Ishikawa (cell line): ENCODE measurements around the gene KDM7A.

Source experiments
- CEBPB ChIP-seq: IDR thresholded peaks from 2 replicates; pipeline ENCODE4 v1.6.1; 2012
- CREB1 ChIP-seq: IDR thresholded peaks from 2 replicates; pipeline ENCODE4 v1.6.1; 2012; ENCODE audit warnings: low read depth
- EGR1 ChIP-seq: IDR thresholded peaks from 2 replicates; pipeline ENCODE4 v1.6.1; 2012
- EP300 ChIP-seq: IDR thresholded peaks from 2 replicates; pipeline ENCODE4 v1.6.1; 2012; ENCODE audit warnings: borderline replicate concordance
- FOXM1 ChIP-seq: IDR thresholded peaks from 2 replicates; pipeline ENCODE4 v1.6.1; 2012; ENCODE audit warnings: low read depth, borderline replicate concordance
- NFIC ChIP-seq: IDR thresholded peaks from 2 replicates; pipeline ENCODE4 v1.6.1; 2012
- RAD21 ChIP-seq: IDR thresholded peaks from 2 replicates; pipeline ENCODE4 v1.6.1; 2012; ENCODE audit warnings: low read depth
- TAF1 ChIP-seq: IDR thresholded peaks from 2 replicates; pipeline ENCODE4 v1.6.1; 2012; ENCODE audit warnings: low read depth, mild to moderate bottlenecking
- TCF12 ChIP-seq: IDR thresholded peaks from 2 replicates; pipeline ENCODE4 v1.6.1; 2012; ENCODE audit warnings: low read depth
- TEAD4 ChIP-seq: IDR thresholded peaks from 2 replicates; pipeline ENCODE4 v1.6.1; 2012
- YY1 ChIP-seq: IDR thresholded peaks from 2 replicates; pipeline ENCODE4 v1.6.1; 2012; ENCODE audit warnings: low read depth
- ZBTB7A ChIP-seq: IDR thresholded peaks from 2 replicates; pipeline ENCODE4 v1.6.1; 2012; ENCODE audit warnings: low read depth
- TF ChIP-seq, protein P1 (sequence below): IDR thresholded peaks from 2 replicates; pipeline ENCODE4 v1.6.1; 2012; ENCODE audit warnings: low read depth, mild to moderate bottlenecking
- TF ChIP-seq, protein P2 (sequence below): IDR thresholded peaks from 2 replicates; pipeline ENCODE4 v1.6.1; 2012
- TF ChIP-seq, protein P3 (sequence below): IDR thresholded peaks from 2 replicates; pipeline ENCODE4 v1.6.1; 2012

Gene KDM7A

DNA sequence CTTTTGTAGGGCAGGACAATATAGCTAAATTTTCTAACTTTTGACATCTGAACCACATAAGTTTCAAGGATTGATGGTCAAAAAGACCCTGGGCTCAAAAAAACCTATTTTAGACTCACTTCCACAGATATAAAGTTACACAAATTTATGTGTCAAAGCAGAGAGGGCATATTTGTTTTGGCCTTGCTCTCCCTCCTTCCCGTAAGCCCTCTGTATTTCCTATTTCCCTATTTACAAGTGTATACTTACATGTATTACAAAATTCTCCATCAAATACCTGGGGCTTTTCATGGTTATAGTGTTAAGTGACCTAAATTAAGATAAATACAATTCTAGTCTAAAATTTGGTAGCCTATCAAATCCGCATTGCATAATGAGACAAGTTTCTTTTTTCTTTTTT, 2.6 kb downstream of the KDM7A start:
- TF ChIP-seq, protein P1, sequence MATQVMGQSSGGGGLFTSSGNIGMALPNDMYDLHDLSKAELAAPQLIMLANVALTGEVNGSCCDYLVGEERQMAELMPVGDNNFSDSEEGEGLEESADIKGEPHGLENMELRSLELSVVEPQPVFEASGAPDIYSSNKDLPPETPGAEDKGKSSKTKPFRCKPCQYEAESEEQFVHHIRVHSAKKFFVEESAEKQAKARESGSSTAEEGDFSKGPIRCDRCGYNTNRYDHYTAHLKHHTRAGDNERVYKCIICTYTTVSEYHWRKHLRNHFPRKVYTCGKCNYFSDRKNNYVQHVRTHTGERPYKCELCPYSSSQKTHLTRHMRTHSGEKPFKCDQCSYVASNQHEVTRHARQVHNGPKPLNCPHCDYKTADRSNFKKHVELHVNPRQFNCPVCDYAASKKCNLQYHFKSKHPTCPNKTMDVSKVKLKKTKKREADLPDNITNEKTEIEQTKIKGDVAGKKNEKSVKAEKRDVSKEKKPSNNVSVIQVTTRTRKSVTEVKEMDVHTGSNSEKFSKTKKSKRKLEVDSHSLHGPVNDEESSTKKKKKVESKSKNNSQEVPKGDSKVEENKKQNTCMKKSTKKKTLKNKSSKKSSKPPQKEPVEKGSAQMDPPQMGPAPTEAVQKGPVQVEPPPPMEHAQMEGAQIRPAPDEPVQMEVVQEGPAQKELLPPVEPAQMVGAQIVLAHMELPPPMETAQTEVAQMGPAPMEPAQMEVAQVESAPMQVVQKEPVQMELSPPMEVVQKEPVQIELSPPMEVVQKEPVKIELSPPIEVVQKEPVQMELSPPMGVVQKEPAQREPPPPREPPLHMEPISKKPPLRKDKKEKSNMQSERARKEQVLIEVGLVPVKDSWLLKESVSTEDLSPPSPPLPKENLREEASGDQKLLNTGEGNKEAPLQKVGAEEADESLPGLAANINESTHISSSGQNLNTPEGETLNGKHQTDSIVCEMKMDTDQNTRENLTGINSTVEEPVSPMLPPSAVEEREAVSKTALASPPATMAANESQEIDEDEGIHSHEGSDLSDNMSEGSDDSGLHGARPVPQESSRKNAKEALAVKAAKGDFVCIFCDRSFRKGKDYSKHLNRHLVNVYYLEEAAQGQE: no peak
- TF ChIP-seq YY1 (no peak), FOXM1 (no peak), CREB1 (no peak), NFIC (no peak), ZBTB7A (no peak), CEBPB (no peak), TCF12 (no peak), EP300 (no peak), TEAD4 (no peak), EGR1 (no peak), TAF1 (no peak), RAD21 (no peak)
- TF ChIP-seq, protein P2, sequence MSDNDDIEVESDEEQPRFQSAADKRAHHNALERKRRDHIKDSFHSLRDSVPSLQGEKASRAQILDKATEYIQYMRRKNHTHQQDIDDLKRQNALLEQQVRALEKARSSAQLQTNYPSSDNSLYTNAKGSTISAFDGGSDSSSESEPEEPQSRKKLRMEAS: no peak
- TF ChIP-seq, protein P3, sequence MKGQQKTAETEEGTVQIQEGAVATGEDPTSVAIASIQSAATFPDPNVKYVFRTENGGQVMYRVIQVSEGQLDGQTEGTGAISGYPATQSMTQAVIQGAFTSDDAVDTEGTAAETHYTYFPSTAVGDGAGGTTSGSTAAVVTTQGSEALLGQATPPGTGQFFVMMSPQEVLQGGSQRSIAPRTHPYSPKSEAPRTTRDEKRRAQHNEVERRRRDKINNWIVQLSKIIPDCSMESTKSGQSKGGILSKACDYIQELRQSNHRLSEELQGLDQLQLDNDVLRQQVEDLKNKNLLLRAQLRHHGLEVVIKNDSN: no peak

DNA sequence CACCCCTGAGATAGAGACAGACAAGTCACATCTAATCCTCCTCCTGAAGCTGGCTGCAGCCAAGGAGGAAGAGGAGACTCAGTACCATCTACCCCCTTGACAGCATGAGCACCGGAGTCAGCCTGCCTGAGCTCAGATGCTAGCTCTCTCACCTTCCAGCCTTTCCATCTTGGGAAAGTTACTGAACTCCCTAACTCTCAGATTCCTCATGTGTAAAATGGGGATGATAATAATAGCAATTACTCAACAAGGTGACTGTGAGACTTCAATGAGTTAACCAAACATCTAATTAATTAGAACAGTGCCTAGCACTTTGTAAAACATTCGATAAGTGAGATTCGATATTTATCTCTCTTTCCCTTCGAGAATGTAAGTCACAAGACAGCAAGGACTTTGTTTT, 6.4 kb downstream of the KDM7A start:
- TF ChIP-seq, protein P1: no peak
- no peak for TF ChIP-seq CEBPB
- TF ChIP-seq, protein P2: no peak
- no peak for TF ChIP-seq ZBTB7A
- TF ChIP-seq EGR1: no peak
- TF ChIP-seq CREB1: no peak
- no peak for TF ChIP-seq TEAD4
- TF ChIP-seq, protein P3: no peak
- no peak for TF ChIP-seq FOXM1
- TF ChIP-seq NFIC: no peak
- no peak for TF ChIP-seq TAF1
- TF ChIP-seq YY1: no peak
- TF ChIP-seq TCF12: no peak
- TF ChIP-seq RAD21: no peak
- no peak for TF ChIP-seq EP300

DNA sequence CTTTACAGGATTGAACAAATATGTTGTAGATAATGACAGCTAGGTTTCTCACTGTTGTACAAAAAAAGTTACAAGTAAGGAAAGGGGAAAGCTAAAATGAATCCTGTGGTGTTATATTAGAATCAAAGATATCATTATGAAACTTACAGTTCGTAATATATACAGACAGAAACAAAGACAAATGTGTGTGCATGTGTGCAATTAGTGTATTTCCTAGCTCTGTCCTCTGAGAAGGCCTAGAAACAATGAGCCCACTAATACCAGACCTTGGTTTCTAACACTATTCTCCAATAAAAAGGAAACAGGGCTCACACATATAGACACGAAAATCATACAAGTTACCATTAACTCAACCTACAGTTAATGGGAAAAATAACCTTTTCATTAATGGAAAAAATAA, 8.0 kb downstream of the KDM7A start:
- no peak for TF ChIP-seq ZBTB7A
- no peak for TF ChIP-seq YY1
- TF ChIP-seq EGR1: no peak
- TF ChIP-seq TCF12: no peak
- TF ChIP-seq CEBPB: no peak
- TF ChIP-seq CREB1: no peak
- no peak for TF ChIP-seq FOXM1
- no peak for TF ChIP-seq EP300
- TF ChIP-seq RAD21: no peak
- no peak for TF ChIP-seq TAF1
- TF ChIP-seq, protein P1: no peak
- TF ChIP-seq, protein P3: no peak
- TF ChIP-seq TEAD4: no peak
- TF ChIP-seq NFIC: no peak
- TF ChIP-seq, protein P2: no peak

DNA sequence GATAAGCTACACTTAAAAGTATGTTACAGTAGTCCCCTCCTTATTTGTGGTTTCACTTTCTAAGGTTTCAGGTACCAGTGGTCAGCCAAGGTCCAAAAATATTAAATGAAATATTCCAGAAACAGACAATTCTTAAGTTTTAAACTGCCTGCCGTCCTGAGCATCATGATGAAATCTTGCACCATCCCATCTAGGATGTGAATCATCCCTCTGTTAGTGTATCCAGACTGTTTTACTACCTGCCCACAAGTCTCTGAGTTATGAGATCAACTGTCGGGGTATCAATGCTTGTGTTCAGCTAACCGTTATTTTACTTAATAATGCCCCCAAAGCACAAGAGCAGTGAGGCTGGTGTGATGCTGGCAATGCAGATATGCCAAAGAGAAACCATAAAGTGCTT, 11.4 kb downstream of the KDM7A start:
- TF ChIP-seq, protein P2: no peak
- TF ChIP-seq ZBTB7A (no peak), TAF1 (no peak), TCF12 (no peak), EGR1 (no peak), CEBPB (no peak), NFIC (no peak), TEAD4 (no peak), EP300 (no peak), CREB1 (no peak), FOXM1 (no peak), RAD21 (no peak)
- TF ChIP-seq, protein P3: no peak
- TF ChIP-seq, protein P1: no peak
